HEK293 (cell line): ENCODE data around the gene ATP5F1D.

ENCODE experiments used
- AEBP2 ChIP-seq: fragments of 450-650 bp; formaldehyde crosslinking; IDR thresholded peaks from 2 replicates; pipeline ENCODE4 v1.5.1; 2016; ENCODE audit warnings: missing biosample characterization, missing genetic modification characterization, borderline replicate concordance
- ATF2 ChIP-seq: fragments of 450-650 bp; formaldehyde crosslinking; IDR thresholded peaks from 2 replicates; pipeline ENCODE4 v1.5.1; 2016; ENCODE audit warnings: missing biosample characterization, missing genetic modification characterization, low read depth
- EGR2 ChIP-seq: fragments of 450-650 bp; formaldehyde crosslinking; IDR thresholded peaks from 2 replicates; pipeline ENCODE4 v1.5.1; 2016; ENCODE audit warnings: low read depth, missing biosample characterization, missing genetic modification characterization
- HIC1 ChIP-seq: fragments of 450-650 bp; formaldehyde crosslinking; IDR thresholded peaks from 2 replicates; pipeline ENCODE4 v1.5.1; 2016; ENCODE audit warnings: missing biosample characterization, missing genetic modification characterization
- IKZF3 ChIP-seq: fragments of 450-650 bp; IDR thresholded peaks from 2 replicates; pipeline ENCODE4 v1.5.0; 2018; ENCODE audit warnings: missing biosample characterization, mild to moderate bottlenecking, missing genetic modification characterization, moderate library complexity
- INSM2 ChIP-seq: fragments of 450-650 bp; formaldehyde crosslinking; IDR thresholded peaks from 2 replicates; pipeline ENCODE4 v1.5.1; 2016; ENCODE audit warnings: missing biosample characterization, missing genetic modification characterization
- KLF10 ChIP-seq: fragments of 450-650 bp; IDR thresholded peaks from 2 replicates; pipeline ENCODE4 v1.5.1; 2018; ENCODE audit warnings: missing biosample characterization, mild to moderate bottlenecking, missing genetic modification characterization
- KLF16 ChIP-seq: fragments of 450-650 bp; formaldehyde crosslinking; IDR thresholded peaks from 2 replicates; pipeline ENCODE4 v1.5.1; 2017; ENCODE audit warnings: missing biosample characterization, missing genetic modification characterization
- RBAK ChIP-seq: fragments of 450-650 bp; formaldehyde crosslinking; IDR thresholded peaks from 2 replicates; pipeline ENCODE4 v1.5.1; 2016; ENCODE audit warnings: missing biosample characterization, missing genetic modification characterization
- TSHZ1 ChIP-seq: fragments of 450-650 bp; formaldehyde crosslinking; IDR thresholded peaks from 2 replicates; pipeline ENCODE4 v1.5.1; 2016; ENCODE audit warnings: missing biosample characterization, missing genetic modification characterization, borderline replicate concordance
- ZNF155 ChIP-seq: fragments of 450-650 bp; formaldehyde crosslinking; IDR thresholded peaks from 2 replicates; pipeline ENCODE4 v1.5.1; 2016; ENCODE audit warnings: missing biosample characterization, missing genetic modification characterization
- ZNF18 ChIP-seq: fragments of 450-650 bp; formaldehyde crosslinking; IDR thresholded peaks from 2 replicates; pipeline ENCODE4 v1.5.1; 2016; ENCODE audit warnings: missing biosample characterization, missing genetic modification characterization
- ZNF211 ChIP-seq: fragments of 450-650 bp; formaldehyde crosslinking; IDR thresholded peaks from 2 replicates; pipeline ENCODE4 v1.5.1; 2016; ENCODE audit warnings: low read depth, missing biosample characterization, missing genetic modification characterization
- ZNF26 ChIP-seq: fragments of 450-650 bp; formaldehyde crosslinking; IDR thresholded peaks from 2 replicates; pipeline ENCODE4 v1.5.1; 2016; ENCODE audit warnings: missing biosample characterization, missing genetic modification characterization
- ZNF274 ChIP-seq, 2 experiments: fragments of 200-500 bp in 1 of 2; fragments of 450-650 bp in 1 of 2; sonication (Bioruptor generic) in 1 of 2; formaldehyde crosslinking in 1 of 2; IDR thresholded peaks; 2 replicates each; pipeline versions ENCODE4 v1.5.1 to v1.6.1; 2014 to 2016; ENCODE audit warnings: borderline replicate concordance in 1 of 2, inconsistent platforms in 1 of 2, low read length in 1 of 2, missing biosample characterization in 1 of 2, missing genetic modification characterization in 1 of 2
- ZNF280D ChIP-seq: fragments of 450-650 bp; formaldehyde crosslinking; IDR thresholded peaks from 2 replicates; pipeline ENCODE4 v1.5.1; 2016; ENCODE audit warnings: missing biosample characterization, missing genetic modification characterization
- ZNF302 ChIP-seq: fragments of 450-650 bp; formaldehyde crosslinking; IDR thresholded peaks from 2 replicates; pipeline ENCODE4 v1.5.1; 2016; ENCODE audit warnings: missing biosample characterization, missing genetic modification characterization, low read depth
- ZNF311 ChIP-seq: fragments of 450-650 bp; formaldehyde crosslinking; IDR thresholded peaks from 2 replicates; pipeline ENCODE4 v1.5.1; 2017; ENCODE audit warnings: missing biosample characterization, missing genetic modification characterization, borderline replicate concordance
- ZNF404 ChIP-seq: fragments of 450-650 bp; formaldehyde crosslinking; IDR thresholded peaks from 2 replicates; pipeline ENCODE4 v1.5.1; 2017; ENCODE audit warnings: missing biosample characterization, missing genetic modification characterization
- ZNF549 ChIP-seq: fragments of 450-650 bp; IDR thresholded peaks from 2 replicates; pipeline ENCODE4 v1.5.1; 2018; ENCODE audit warnings: missing biosample characterization, missing genetic modification characterization, mild to moderate bottlenecking, inconsistent platforms, moderate library complexity
- ZNF677 ChIP-seq: fragments of 450-650 bp; IDR thresholded peaks from 2 replicates; pipeline ENCODE4 v1.5.0; 2018; ENCODE audit warnings: missing biosample characterization, mild to moderate bottlenecking, missing genetic modification characterization, moderate library complexity

ATP5F1D gene

GRCh38 chr19:1262623-1263123 is 21.1 kb downstream of the ATP5F1D start (continued):
- no peak for TF ChIP-seq KLF16 (tag by site-specific recombination)
- TF ChIP-seq ZNF18 (tag by site-specific recombination), result no peak
- TF ChIP-seq ZNF302 (tag by site-specific recombination), result no peak
- no peak for TF ChIP-seq ZNF677
- TF ChIP-seq TSHZ1 (tag by site-specific recombination), result no peak
- peak; percentile 95 for TF ChIP-seq EGR2
- no peak for TF ChIP-seq ZNF311
- no peak for TF ChIP-seq ZNF274 (IDR thresholded peaks at IDR 0.05; ENCODE audit: low read length)
- TF ChIP-seq ZNF274 (tag by site-specific recombination; IDR thresholded peaks at IDR 0.05; ENCODE audit: borderline replicate concordance), result no peak
- TF ChIP-seq INSM2, result no peak
- TF ChIP-seq ZNF26 (tag by site-specific recombination), result no peak
- TF ChIP-seq HIC1 (tag by site-specific recombination), result peak; percentile 50; the same call in 1 of the 2 replicates
- no peak for TF ChIP-seq IKZF3
- no peak for TF ChIP-seq ATF2 (tag by site-specific recombination)
- no peak for TF ChIP-seq RBAK (tag by site-specific recombination)
- TF ChIP-seq ZNF155 (tag by site-specific recombination), result no peak
- no peak for TF ChIP-seq ZNF280D (tag by site-specific recombination)
- TF ChIP-seq ZNF211 (tag by site-specific recombination), result no peak
- no peak for TF ChIP-seq KLF10 (tag by site-specific recombination)
- no peak for TF ChIP-seq ZNF404 (tag by site-specific recombination)
- TF ChIP-seq ZNF549 (tag by site-specific recombination), result no peak
- no peak for TF ChIP-seq AEBP2 (tag by site-specific recombination)
